ENCODE measurements around the gene RAB8B. TPM values are rescaled to one million over a fixed set of nuclear protein-coding genes. Genes with fewer than 3 reads are reported as not detected.
A peak's percentile ranks its signal among the peaks of the same experiment; 100 is the strongest.

RAB8B gene
- total RNA-seq, 1 experiment from 2014 or later: 18.2 TPM

- Mint-ChIP-seq H3K4me1 (ENCODE audit: low read depth, unreplicated experiment) (peaks cover 24% of the 10 kb centered on the region), H3K27ac (ENCODE audit: unreplicated experiment) (no peak overlapping the region)
Measured at GRCh38 chr15:63210151-63211091, 21.0 kb downstream of the RAB8B start.

GRCh38 chr15:63211092-63211490 lies 21.7 kb downstream of the RAB8B start:
- Mint-ChIP-seq H3K4me3 (ENCODE audit: unreplicated experiment) (no peak overlapping the region), H3K27me3 (ENCODE audit: insufficient read depth, unreplicated experiment) (no peaks in the 10 kb centered on the region), H3K27ac (ENCODE audit: unreplicated experiment) (no peak overlapping the region), H3K36me3 (ENCODE audit: insufficient read depth, unreplicated experiment) (peaks cover 4% of the 10 kb centered on the region), H3K4me1 (ENCODE audit: low read depth, unreplicated experiment) (peaks cover 24% of the 10 kb centered on the region), H3K9me3 (ENCODE audit: unreplicated experiment) (no peaks in the 10 kb centered on the region)
- Histone ChIP-seq H3K4me3 (ENCODE audit: low read depth, low read length) (no peak overlapping the region), H3K4me1 (peaks cover 24% of the 10 kb centered on the region), H3K9me3 (no peaks in the 10 kb centered on the region), H3K27me3 (replicated peaks; ENCODE audit: control insufficient read depth, insufficient read depth, low read length) (no peaks in the 10 kb centered on the region), H3K36me3 (ENCODE audit: control insufficient read depth, insufficient read depth, low read length) (no peaks in the 10 kb centered on the region)
- intact Hi-C loops (cut with micrococcal nuclease; ENCODE audit: unreplicated experiment): no loop called here
- BruUV-seq (replicated peaks): no TSS peak
- ChIA-PET CTCF (no interaction called here), POLR2A (no interaction called here)
- TF ChIP-seq, protein P1, sequence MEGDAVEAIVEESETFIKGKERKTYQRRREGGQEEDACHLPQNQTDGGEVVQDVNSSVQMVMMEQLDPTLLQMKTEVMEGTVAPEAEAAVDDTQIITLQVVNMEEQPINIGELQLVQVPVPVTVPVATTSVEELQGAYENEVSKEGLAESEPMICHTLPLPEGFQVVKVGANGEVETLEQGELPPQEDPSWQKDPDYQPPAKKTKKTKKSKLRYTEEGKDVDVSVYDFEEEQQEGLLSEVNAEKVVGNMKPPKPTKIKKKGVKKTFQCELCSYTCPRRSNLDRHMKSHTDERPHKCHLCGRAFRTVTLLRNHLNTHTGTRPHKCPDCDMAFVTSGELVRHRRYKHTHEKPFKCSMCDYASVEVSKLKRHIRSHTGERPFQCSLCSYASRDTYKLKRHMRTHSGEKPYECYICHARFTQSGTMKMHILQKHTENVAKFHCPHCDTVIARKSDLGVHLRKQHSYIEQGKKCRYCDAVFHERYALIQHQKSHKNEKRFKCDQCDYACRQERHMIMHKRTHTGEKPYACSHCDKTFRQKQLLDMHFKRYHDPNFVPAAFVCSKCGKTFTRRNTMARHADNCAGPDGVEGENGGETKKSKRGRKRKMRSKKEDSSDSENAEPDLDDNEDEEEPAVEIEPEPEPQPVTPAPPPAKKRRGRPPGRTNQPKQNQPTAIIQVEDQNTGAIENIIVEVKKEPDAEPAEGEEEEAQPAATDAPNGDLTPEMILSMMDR (IDR thresholded peaks at IDR 0.05; ENCODE audit: insufficient read depth in 1 of 2, low read depth in 1 of 2, low read length in 1 of 2, severe bottlenecking in 1 of 2, unreplicated experiment in 1 of 2): no peak
- no peak for DNase-seq

More at GRCh38 chr15:63210151-63211091, 21.0 kb downstream of the RAB8B start:
- intact Hi-C loops (cut with micrococcal nuclease; ENCODE audit: unreplicated experiment): no loop called here
- Histone ChIP-seq H3K9me3 (no peaks in the 10 kb centered on the region), H3K36me3 (ENCODE audit: control insufficient read depth, insufficient read depth, low read length) (no peaks in the 10 kb centered on the region), H3K4me1 (peaks cover 24% of the 10 kb centered on the region), H3K27me3 (replicated peaks; ENCODE audit: control insufficient read depth, insufficient read depth, low read length) (no peaks in the 10 kb centered on the region), H3K4me3 (ENCODE audit: low read depth, low read length) (no peak overlapping the region)
- Mint-ChIP-seq H3K9me3 (ENCODE audit: unreplicated experiment) (no peaks in the 10 kb centered on the region), H3K36me3 (ENCODE audit: insufficient read depth, unreplicated experiment) (peaks cover 4% of the 10 kb centered on the region), H3K27me3 (ENCODE audit: insufficient read depth, unreplicated experiment) (no peaks in the 10 kb centered on the region), H3K4me3 (ENCODE audit: unreplicated experiment) (no peak overlapping the region)
- TF ChIP-seq, protein P1 (IDR thresholded peaks at IDR 0.05; ENCODE audit: insufficient read depth in 1 of 2, low read depth in 1 of 2, low read length in 1 of 2, severe bottlenecking in 1 of 2, unreplicated experiment in 1 of 2): no peak
- CTCF ChIA-PET: no interaction called here
- no TSS peak for BruUV-seq (replicated peaks)
- POLR2A ChIA-PET: no interaction called here
- no peak for DNase-seq

DNA sequence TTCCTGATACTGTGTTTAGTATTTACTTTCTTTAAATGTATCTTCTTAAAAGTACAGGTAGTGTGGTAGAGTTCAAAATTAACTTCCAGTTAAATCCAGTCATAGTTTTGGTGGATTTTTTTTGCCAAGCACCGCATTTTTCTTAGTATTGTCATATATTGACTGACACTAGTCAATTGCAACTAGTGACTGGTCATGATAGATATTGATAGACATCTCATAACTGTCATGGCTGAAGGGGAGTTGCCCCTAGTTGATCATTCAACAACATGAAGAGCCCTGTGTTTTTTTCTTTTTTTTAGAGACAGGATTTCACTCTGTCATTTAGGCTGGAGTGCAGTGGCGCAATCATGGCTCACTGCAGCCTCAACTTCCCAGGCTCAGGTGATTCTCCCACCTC lies 22.1 kb downstream of the RAB8B start:
- no peaks in the 10 kb centered on the region for H3K36me3 ChIP-seq (ENCODE audit: control insufficient read depth, insufficient read depth, low read length)
- peaks cover 24% of the 10 kb centered on the region for H3K4me1 ChIP-seq
- no TSS peak for BruUV-seq (replicated peaks)
- TF ChIP-seq, protein P1 (IDR thresholded peaks at IDR 0.05; ENCODE audit: insufficient read depth in 1 of 2, low read depth in 1 of 2, low read length in 1 of 2, severe bottlenecking in 1 of 2, unreplicated experiment in 1 of 2): no peak
- no peaks in the 10 kb centered on the region for H3K27me3 ChIP-seq (replicated peaks; ENCODE audit: control insufficient read depth, insufficient read depth, low read length)
- Mint-ChIP-seq H3K4me1 (ENCODE audit: low read depth, unreplicated experiment) (peaks cover 24% of the 10 kb centered on the region), H3K27me3 (ENCODE audit: insufficient read depth, unreplicated experiment) (no peaks in the 10 kb centered on the region), H3K9me3 (ENCODE audit: unreplicated experiment) (no peaks in the 10 kb centered on the region), H3K4me3 (ENCODE audit: unreplicated experiment) (no peak overlapping the region), H3K27ac (ENCODE audit: unreplicated experiment) (peak overlapping the region; percentile 65), H3K36me3 (ENCODE audit: insufficient read depth, unreplicated experiment) (peaks cover 4% of the 10 kb centered on the region)
- CTCF ChIA-PET: no interaction called here
- intact Hi-C loops (cut with micrococcal nuclease; ENCODE audit: unreplicated experiment): no loop called here
- no peak overlapping the region for H3K4me3 ChIP-seq (ENCODE audit: low read depth, low read length)
- POLR2A ChIA-PET: interaction anchor here (0.5 kb wide), 1 partner anchor 65 kb away, joined by 4 read pairs; no protein-coding TSS in a partner anchor
- DNase-seq: no peak
- no peaks in the 10 kb centered on the region for H3K9me3 ChIP-seq
